ENCODE data around the gene CACUL1.
"Not testable (repeated sequence)": the region's sequence is repeated elsewhere in the genome, so short reads cannot be mapped to it uniquely, and the experiment has no call there.

CACUL1 gene

DNA sequence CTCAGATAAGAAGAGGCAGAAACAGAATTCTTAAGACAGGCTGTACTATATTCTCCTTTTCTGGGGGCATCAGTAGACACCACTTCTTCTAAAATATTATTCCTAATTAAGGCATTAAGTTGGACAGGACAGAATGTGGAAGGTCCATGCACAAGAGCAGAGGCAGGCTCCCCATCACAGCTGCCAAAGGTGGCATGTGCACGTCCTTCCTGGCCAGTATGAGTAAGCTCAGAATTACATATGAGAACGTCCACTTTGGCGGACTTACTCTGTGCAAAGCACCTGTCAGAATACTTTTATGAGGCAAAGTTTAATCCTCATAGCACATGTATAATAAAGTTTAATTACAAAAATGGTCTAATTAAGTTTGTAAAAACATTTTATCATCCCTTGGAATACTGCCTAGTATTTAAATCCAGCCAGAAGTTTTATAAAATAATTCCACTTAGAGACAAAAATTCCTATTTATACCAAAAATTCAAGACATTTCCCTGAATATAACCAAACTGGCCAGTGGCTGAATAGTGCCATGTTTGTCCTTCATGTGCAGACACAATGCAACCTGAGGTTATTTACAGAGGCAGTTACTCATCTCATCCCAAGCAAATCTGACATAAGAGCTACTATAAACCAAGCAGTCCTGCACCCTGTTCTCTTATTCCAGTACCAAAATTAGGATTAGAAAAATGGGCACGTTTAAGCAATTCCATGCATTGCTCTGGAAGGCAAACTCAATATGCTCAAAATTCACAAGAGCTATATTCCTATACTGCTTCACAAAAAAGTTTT lies 65.5 kb downstream of the CACUL1 start:
- no peak overlapping the region for H3K4me3 ChIP-seq (ENCODE audit: low read depth, low read length)

DNA sequence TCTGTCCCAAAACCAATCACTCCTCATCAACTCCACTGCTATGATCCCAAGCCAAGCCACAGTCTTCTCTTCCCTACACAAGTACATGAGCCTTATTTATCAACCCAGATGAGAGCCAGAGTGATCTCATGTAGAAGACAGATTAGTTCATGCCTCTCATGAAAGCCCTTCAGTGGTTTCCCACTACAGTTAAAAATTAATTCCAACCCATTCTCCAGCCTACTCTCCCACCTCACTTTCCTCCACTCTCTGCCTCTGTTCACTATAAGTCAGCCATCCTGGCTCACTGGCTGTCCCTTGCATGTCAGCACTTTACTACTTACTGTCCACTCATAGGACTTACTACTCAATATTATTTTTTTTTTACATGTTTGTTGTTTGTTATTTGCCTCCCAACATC lies 67.3 kb downstream of the CACUL1 start:
- H3K4me3 ChIP-seq (ENCODE audit: low read depth, low read length): no peak overlapping the region

DNA sequence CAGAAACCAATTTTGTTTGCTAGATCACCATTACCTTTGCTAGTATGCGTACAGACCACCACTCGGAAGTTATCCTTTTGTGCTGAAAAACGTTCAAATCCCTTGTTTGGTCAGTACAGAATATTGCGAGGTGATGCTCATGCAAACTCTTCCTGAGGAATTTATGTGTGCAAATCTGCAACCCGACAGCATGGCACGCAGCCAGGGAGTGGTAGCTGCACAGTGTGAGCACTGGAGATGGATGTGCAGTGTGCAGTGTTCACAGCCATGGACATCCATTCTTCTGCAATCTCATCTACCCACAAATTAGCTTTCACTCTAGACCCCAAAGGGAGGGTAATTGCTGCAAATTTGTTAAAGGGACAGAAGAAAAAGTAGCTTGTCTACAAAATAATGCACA lies 72.2 kb downstream of the CACUL1 start:
- no peak overlapping the region for H3K4me3 ChIP-seq (ENCODE audit: low read depth, low read length)

DNA sequence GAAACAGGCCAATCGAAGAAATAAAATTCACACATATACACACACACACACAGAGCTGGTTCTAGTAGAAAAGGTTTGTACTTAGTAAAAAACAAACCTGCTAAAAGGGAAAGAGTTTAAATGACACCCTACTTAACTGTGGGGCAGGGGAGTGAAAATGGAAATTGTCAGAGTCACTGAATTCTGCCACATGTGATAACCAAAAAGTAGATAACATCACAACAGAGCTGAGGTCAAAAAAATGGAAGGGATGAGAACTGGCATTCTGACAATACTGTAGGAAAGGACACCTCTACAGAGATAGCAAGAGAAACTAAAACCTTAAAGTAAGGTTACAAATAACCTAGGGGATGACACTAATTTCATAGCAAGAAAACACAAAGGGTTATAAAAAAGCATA lies 74.6 kb downstream of the CACUL1 start:
- no peak overlapping the region for H3K4me3 ChIP-seq (ENCODE audit: low read depth, low read length)

DNA sequence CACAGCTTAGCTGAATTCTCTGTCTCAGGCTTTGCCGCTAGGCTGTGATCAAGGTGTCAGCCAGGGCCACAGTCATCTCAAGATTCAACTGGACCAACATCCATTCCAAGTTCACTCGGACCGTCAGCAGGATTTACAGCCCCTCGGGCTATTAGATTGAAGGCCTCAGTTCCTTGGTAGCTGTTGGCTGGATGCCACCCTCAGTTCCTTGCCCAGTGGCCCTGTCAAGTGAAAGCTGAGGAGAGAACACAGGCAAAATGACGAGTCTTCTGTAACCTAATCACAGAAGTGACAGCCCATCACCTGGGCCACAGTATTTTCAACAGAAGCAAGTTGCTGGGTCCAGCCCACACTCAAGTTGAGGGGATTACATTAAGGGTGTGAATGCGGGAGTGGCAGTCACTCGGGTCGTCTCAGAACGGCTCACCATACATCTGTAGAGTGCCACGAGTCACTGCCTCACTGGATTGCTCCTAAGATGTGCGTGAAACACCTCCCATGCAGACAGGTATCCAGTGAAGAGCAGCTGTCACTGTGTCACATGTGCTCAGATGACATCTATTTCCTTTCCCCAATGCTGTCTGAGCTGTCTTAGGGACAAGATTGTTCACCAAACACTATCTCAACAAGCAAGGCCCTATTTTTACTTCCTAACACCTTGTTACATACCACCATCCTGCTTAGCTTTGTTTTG lies 80.4 kb downstream of the CACUL1 start:
- H3K4me3 ChIP-seq (ENCODE audit: low read depth, low read length): no peak overlapping the region

DNA sequence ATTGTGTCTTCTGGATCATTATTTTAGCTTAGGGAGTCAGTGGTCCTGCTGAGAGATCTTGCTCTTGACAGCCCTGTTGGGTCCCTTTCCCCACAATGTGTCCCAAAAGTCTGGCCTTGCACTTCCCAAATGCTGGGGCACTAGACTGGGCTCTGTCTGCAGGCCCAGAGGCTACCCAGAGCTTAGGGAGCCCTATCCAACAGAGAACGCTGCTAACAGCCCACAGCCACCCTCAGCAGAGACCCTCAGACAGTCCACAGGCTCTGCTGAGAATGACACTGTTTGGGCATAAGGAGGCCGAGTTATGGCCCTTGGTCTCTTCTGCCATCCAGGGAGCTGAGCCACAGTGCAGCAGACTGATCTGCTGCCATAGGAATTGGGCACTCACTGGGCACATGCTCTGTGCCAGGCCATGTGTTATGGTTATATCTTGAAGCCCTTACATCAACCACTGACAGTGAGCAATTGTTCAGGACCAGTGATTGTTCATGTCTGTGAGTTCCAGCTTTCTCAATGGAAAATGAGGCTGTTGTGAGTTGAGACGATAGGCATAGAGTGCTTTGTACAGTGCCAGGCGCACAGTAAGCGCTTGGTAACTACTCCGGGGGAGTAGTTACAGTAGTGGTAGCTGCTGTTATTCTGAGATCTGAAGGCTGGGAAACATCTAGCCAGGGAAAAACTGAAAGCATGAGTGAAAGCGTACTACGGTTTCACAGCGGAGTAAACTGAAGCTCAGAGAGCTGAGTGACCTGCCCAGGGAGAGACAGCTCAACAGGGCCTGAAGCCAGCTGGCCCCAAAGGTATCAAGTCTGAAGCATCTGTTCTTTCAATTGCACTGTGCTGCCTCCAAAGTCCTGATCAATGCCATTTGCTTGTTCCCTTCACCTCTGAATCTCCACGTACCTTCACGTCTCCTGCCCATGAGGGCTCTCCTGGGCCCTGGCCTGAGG lies 81.7 kb downstream of the CACUL1 start:
- no peak overlapping the region for H3K4me3 ChIP-seq (ENCODE audit: low read depth, low read length)

DNA sequence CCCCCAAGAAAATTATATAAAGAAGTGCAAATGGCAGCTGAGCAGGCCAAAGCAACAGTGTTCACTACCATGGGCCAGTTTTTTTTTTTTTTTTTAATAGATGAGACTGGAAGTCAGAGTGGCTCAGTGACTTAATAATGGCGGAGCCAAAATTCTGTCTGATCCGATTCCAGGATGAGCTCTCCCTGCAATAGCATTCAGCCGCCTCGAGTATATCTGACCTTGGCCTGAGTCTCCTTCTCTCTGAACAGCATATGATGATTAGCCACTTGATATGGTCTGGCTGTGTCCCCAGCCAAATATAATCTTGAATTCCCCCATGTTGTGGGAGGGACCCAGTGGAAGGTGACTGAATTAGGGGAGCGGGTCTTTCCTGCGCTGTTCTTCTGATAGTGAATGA lies 82.6 kb downstream of the CACUL1 start:
- no peak overlapping the region for H3K4me3 ChIP-seq (ENCODE audit: low read depth, low read length)

DNA sequence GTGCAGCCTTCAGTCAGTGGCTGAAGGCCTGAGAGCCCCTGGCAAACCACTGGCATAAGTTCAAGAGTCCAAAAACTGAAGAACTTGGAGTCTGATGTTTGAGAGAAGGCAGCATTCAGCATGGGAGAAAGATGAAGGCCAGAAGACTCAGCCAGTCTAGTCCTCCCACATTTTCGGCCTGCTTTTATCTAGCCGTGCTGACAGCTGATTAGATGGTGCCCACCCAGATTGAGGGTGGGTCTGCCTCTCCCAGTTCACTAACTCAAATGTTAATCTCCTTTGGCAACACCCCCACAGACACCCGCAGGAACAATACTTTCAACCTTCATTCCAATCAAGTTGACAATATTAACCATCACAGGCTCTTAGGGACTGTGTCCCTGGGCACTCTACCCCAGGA lies 83.5 kb downstream of the CACUL1 start:
- H3K4me3 ChIP-seq (ENCODE audit: low read depth, low read length): not testable (repeated sequence)

DNA sequence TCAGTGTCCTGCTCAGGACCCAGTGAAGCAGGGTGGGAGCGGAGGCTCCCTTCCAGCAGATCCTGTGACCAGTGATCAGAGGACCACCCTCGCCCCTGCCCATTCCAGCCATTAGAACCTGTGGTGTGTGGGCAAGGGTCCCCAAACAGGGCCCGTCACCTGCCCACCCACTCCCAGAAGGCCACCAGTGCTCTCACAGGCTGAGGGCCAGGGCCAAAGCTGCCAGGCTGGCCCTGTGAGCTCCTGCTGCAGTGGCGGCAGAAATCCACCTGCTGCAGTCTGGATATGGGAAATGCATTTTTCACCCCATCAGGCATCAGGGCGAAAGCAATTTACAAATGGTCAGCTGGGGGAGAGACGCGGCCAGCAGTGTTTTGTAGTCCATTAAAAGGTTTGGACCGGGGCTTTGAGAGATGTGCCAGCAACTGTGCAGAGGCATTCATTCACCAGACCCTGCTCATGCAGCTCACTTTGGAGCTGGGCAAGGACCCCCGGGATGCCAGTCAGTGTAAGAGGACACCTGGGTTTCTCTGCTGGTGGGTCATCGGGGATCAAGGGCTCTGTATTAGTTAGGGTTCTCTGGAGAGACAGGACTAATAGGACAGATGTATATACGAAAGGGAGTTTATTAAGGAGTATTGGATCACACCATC lies 84.2 kb downstream of the CACUL1 start:
- H3K4me3 ChIP-seq (ENCODE audit: low read depth, low read length): no peak overlapping the region

DNA sequence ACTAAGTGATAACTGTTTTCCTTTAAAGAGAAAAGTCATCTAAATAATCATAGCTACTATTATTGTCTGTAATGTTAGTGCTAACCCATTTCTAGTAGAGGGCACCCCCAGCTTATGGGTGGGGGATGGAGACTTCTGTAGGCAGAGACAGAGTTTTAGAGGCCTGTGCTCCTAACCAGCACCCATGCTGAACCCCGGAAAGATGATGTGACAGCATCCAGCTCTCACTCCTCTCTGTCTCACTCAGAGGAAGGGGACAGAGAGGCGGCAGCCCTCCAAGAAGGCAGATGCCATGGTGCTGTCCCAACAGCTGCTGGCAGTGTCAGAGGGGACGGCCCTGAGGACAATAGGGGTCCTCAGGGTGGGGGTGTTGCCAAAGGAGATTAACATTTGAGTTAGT lies 84.9 kb downstream of the CACUL1 start:
- no peak overlapping the region for H3K4me3 ChIP-seq (ENCODE audit: low read depth, low read length)

DNA sequence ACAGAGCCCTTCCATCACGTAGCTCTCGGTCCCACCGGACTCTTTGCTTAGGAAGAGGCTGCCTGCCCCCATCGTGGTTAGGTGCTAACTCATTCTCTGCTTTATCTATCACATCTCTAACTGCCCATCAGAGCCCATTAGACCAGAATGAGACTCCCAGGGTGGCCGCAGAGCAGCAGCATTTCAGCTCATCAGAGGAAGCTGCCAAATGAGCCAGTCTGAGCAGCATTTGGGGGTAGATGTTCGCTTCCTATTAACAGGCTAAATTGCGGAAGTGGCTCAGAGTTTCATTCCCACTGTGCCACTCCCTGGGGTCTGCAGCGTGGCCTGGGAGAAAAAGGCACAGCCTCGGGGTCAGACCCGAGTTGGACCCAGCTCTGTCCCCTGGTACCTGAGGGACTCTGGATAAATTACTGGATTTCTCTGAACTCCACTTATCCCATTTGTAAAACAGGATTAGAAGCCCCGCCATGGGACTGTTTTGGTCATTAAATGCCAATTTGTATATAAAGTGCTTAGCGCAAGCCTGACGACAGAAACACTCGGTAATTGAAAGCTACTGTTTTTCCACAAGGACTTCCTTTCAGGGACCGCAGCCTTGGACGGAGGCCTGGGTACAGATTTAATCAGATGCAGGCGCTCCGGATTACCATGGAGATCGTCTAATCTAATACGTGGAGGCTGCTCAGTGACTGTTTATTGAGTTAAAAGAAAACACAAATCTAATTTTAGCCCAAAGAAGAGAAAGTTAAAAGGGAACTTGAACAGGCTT lies 85.6 kb downstream of the CACUL1 start:
- H3K4me3 ChIP-seq (ENCODE audit: low read depth, low read length): no peak overlapping the region

DNA sequence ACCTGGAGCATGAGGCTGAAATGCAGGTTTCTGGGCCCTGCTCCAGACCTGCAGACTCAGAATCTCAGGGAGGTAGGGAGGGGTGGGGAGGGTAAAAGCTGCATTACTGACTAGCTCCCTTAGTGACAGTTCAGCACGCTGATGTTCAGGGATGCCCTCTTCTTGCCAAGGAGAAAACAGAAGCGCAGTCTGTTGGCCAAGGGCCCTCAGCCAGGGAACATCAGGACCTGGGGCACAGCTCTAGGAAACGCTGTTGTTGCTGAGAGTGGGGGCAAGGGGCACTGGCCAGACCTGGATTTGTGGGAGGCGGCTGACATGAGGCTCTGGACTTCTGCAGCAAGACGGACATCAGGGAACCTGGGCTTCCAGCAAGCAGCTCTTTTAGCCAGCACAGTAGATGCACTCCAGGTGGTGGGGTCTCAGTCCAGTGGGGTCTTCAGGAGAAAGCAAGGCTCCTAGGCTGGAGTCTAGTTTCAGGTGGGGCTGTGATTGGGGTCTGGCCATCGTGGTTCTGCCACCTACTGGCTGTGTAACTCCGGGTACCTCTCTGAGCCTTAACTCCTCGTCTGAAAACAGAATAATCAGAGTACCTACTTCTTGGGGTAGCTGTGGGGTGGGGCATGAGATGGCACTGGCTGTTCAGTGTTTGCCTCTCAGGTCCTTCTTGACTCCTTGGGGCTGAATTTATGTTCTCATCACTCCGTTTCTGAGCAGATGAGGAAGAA lies 86.4 kb downstream of the CACUL1 start:
- no peak overlapping the region for H3K4me3 ChIP-seq (ENCODE audit: low read depth, low read length)

DNA sequence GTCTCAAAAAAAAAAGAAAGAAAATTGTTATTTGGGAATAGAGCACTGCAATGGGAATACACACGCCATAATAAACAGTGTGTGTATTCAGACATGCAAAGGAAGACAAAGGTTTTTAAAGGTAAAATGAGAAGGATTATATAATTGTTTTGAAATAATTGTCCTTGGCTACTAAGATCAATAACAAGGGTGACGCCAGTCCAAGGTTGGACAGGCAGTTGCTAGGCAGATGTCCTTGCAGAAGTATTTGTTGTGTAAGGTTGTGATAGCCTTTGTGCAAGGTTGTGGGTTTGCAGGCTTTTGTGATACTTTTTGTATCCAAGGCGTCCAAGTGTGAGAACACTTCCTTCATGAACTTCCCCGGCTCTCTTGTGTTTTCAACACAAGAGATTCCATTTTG lies 87.0 kb downstream of the CACUL1 start:
- H3K4me3 ChIP-seq (ENCODE audit: low read depth, low read length): no peak overlapping the region

DNA sequence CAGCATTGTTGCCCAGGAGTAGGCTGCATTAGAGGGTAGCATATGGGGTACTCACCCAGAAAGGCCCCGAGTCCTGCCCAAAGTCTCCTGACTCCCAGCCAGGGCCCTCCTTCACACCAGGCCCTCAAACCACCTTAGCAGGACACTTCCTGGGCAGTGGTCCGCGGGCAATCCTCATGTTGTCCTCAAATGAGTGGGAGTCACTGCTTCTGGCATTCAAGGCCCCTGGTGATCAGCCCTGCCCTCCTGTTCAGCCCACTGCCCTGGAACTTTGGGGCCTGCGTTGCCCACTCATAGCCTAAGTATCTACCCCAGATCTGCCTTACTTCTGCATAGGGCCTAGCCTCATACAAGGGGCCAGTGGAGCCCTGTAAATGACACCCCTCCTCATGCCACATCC lies 88.4 kb downstream of the CACUL1 start:
- no peak overlapping the region for H3K4me3 ChIP-seq (ENCODE audit: low read depth, low read length)

DNA sequence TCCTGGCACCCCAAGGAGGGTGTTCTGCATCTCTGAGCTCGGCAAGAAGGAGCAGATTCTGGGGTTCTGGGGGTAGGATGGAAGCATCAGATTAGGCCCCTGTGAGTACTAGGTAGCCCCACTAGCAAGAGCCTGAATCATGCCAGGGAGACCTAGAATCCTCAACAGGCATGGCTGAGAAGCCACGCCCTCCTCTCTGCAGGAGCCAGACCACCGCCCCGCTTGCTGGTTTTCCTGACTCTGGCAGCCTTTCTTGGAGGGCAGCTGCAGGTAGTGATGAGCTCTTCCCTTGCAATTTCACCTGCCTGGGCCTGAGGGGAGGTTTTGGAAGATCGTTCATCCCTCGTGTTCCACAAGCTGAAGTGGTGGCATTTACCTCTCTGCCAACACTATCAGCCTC lies 90.4 kb downstream of the CACUL1 start:
- H3K4me3 ChIP-seq (ENCODE audit: low read depth, low read length): no peak overlapping the region

DNA sequence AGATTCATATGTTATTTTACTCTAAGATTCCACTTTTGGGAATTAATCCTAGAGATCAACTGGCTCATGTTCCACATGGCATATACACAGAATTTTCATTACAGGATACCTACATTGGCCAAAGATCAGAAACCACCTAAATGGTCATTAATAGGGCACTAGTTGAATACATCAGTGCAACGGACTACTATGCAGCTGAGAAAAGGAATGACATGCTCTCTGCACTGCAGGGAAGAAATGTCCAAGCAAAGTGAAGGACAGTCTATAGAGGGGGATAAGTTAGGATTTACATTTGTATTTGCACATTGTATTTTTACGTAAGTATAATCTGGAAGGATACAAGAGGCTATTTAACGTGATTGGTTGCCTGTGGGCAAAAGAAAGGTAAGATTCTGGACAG lies 91.6 kb downstream of the CACUL1 start:
- no peak overlapping the region for H3K4me3 ChIP-seq (ENCODE audit: low read depth, low read length)

DNA sequence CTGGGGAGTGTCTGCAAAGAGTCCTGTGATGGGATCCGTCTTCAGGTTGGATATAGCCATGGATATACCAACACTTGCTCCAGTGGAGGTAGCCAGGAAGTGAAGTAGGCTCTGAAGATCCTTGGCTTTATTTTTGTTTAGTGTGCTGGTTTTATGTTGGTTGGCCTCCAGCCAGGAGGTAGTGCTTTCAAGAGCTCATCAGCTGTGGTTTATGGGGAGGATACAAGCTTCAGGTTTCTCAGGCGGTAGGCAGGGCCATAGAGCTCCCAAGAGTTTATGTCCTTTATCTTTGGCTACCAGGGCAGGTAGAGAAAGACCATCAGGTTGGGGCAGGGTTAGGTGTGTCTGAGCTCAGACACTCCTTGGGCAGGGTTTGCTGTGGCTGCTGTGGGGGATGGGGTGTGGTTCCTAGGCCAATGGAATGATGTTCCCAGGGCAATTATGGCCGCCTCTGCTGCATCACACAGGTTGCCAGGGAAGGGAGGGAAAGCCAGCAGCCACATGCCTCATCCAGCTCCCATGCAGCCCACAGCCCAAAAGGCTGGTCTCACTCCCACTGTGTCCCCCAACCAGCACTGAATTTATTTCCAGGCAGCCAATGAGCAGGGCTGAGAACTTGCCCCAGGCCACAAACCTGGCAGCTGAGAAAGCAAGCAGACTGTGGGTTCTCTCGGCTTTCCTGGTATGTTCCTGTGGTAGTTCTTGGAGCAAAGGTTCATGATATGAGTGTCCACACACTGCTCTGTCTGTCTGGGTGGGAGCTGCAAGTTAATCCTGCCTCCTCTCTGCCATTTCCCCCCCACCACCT lies 92.3 kb downstream of the CACUL1 start:
- no peak overlapping the region for H3K4me3 ChIP-seq (ENCODE audit: low read depth, low read length)

DNA sequence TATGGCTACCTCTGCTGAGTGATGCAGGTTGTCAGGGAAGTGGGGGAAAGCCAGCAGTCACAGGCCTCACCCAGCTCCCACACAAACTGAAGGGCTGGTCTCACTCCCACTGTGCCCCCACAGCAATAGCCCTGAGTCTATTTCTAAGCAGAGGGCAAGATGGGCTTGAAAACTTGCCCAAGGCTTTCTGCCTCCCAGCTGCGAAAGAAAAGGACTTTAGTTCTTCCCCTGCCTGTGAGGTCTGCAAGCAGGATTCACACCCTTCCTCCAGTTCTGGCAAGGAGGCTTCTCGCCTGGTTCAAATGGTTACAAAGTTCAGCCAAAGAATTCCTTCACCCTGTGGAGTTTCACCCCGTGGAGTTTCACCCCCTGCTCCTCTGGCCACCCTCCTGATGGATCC lies 96.0 kb downstream of the CACUL1 start:
- H3K4me3 ChIP-seq (ENCODE audit: low read depth, low read length): no peak overlapping the region

DNA sequence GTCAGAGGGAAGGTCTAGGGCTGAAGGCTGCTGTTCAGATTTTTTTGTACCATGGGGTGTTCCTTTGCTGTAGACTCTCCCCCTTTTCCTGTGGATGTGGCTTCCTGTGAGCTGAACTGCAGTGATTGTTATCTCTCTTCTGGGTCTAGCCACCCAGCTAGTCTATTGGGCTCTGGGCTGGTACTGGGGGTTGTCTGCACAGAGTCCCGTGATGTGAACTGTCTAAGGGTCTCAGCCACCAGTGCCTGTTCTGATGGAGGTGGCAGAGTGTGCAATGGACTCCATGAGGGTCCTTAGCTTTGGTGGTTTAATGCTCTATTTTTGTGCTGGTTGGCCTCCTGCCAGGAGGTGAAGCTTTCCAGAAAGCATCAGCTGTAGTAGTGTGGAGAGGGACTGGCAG lies 96.6 kb downstream of the CACUL1 start:
- H3K4me3 ChIP-seq (ENCODE audit: low read depth, low read length): not testable (repeated sequence)

Data from iPS-11a (cell line).